Measurements from ENCODE around the gene S100A13.
A peak's percentile ranks its signal among the peaks of the same experiment; 100 is the strongest.
"Not testable (repeated sequence)": the region's sequence is repeated elsewhere in the genome, so short reads cannot be mapped to it uniquely, and the experiment has no call there.

Gene S100A13

GRCh38 chr1:153610334-153610733 is 17.0 kb downstream of the S100A13 start:
- no peaks in the 10 kb centered on the region for H3K4me1 Mint-ChIP-seq
- no peak overlapping the region for H3K4me3 Mint-ChIP-seq
- no peaks in the 10 kb centered on the region for H3K36me3 Mint-ChIP-seq (ENCODE audit: low read depth)
- ATAC-seq (no peak), DNase-seq (no peak)
- no peak overlapping the region for H3K27ac Mint-ChIP-seq
- no peaks in the 10 kb centered on the region for H3K27me3 Mint-ChIP-seq
- no peaks in the 10 kb centered on the region for H3K9me3 Mint-ChIP-seq

GRCh38 chr1:153609585-153609907 is 17.8 kb downstream of the S100A13 start:
- no peak for DNase-seq
- ATAC-seq, result no peak
- Mint-ChIP-seq H3K4me1 (no peaks in the 10 kb centered on the region), H3K36me3 (ENCODE audit: low read depth) (no peaks in the 10 kb centered on the region), H3K4me3 (no peak overlapping the region), H3K27me3 (no peaks in the 10 kb centered on the region), H3K27ac (no peak overlapping the region), H3K9me3 (no peaks in the 10 kb centered on the region)

GRCh38 chr1:153608742-153609584 is 18.3 kb downstream of the S100A13 start:
- Mint-ChIP-seq H3K27ac (no peak overlapping the region), H3K4me3 (no peak overlapping the region), H3K9me3 (no peaks in the 10 kb centered on the region), H3K27me3 (no peaks in the 10 kb centered on the region), H3K36me3 (ENCODE audit: low read depth) (no peaks in the 10 kb centered on the region), H3K4me1 (no peaks in the 10 kb centered on the region)
- DNase-seq (no peak), ATAC-seq (no peak)

- H3K27me3 Mint-ChIP-seq, result no peaks in the 10 kb centered on the region
- H3K9me3 Mint-ChIP-seq, result no peaks in the 10 kb centered on the region
- H3K36me3 Mint-ChIP-seq (ENCODE audit: low read depth), result no peaks in the 10 kb centered on the region
- no peak overlapping the region for H3K4me3 Mint-ChIP-seq
- no peaks in the 10 kb centered on the region for H3K4me1 Mint-ChIP-seq
- no peak for ATAC-seq
- no peak for DNase-seq
- H3K27ac Mint-ChIP-seq, result no peak overlapping the region
These were observed 19.1 kb downstream of the S100A13 start for GRCh38 chr1:153608089-153608682.

- no peak overlapping the region for H3K27ac Mint-ChIP-seq
- no peaks in the 10 kb centered on the region for H3K36me3 Mint-ChIP-seq (ENCODE audit: low read depth)
- ATAC-seq, result no peak
- H3K4me1 Mint-ChIP-seq, result peaks cover 2% of the 10 kb centered on the region
- H3K4me3 Mint-ChIP-seq, result no peak overlapping the region
- H3K27me3 Mint-ChIP-seq, result no peaks in the 10 kb centered on the region
- no peak for DNase-seq
- H3K9me3 Mint-ChIP-seq, result no peaks in the 10 kb centered on the region
These were observed 19.9 kb downstream of the S100A13 start for GRCh38 chr1:153607381-153607780.

- ATAC-seq (no peak), DNase-seq (no peak)
- Mint-ChIP-seq H3K4me1 (peaks cover 2% of the 10 kb centered on the region), H3K27ac (no peak overlapping the region), H3K4me3 (no peak overlapping the region), H3K36me3 (ENCODE audit: low read depth) (no peaks in the 10 kb centered on the region), H3K27me3 (no peaks in the 10 kb centered on the region), H3K9me3 (no peaks in the 10 kb centered on the region)
These were observed 21.1 kb downstream of the S100A13 start for GRCh38 chr1:153606194-153606593.

GRCh38 chr1:153602749-153603148 is 24.6 kb downstream of the S100A13 start:
- Mint-ChIP-seq H3K36me3 (ENCODE audit: low read depth) (no peaks in the 10 kb centered on the region), H3K4me3 (no peak overlapping the region), H3K27me3 (no peaks in the 10 kb centered on the region), H3K9me3 (no peaks in the 10 kb centered on the region), H3K4me1 (peaks cover 14% of the 10 kb centered on the region), H3K27ac (no peak overlapping the region)
- DNase-seq (no peak), ATAC-seq (no peak)

GRCh38 chr1:153599847-153600246 is 27.5 kb downstream of the S100A13 start:
- Mint-ChIP-seq H3K4me3 (no peak overlapping the region), H3K27ac (no peak overlapping the region), H3K27me3 (no peaks in the 10 kb centered on the region), H3K36me3 (ENCODE audit: low read depth) (no peaks in the 10 kb centered on the region), H3K9me3 (no peaks in the 10 kb centered on the region), H3K4me1 (peaks cover 23% of the 10 kb centered on the region)
- no peak for ATAC-seq
- DNase-seq, result no peak

- DNase-seq, result no peak
- peak; percentile 78 for ATAC-seq
- no peak overlapping the region for H3K4me3 Mint-ChIP-seq
These were observed 28.8 kb downstream of the S100A13 start for GRCh38 chr1:153598309-153599172.

GRCh38 chr1:153597206-153597605 is 30.1 kb downstream of the S100A13 start:
- H3K9me3 Mint-ChIP-seq, result no peaks in the 10 kb centered on the region
- ATAC-seq, result peak; percentile 90
- H3K36me3 Mint-ChIP-seq (ENCODE audit: low read depth), result no peaks in the 10 kb centered on the region
- no peak overlapping the region for H3K4me3 Mint-ChIP-seq
- H3K4me1 Mint-ChIP-seq, result peaks cover 21% of the 10 kb centered on the region
- no peak for DNase-seq
- no peaks in the 10 kb centered on the region for H3K27me3 Mint-ChIP-seq
- H3K27ac Mint-ChIP-seq, result no peak overlapping the region

More at GRCh38 chr1:153598309-153599172, 28.8 kb downstream of the S100A13 start:
- Mint-ChIP-seq H3K36me3 (ENCODE audit: low read depth) (no peaks in the 10 kb centered on the region), H3K27me3 (no peaks in the 10 kb centered on the region), H3K4me1 (peaks cover 23% of the 10 kb centered on the region), H3K9me3 (no peaks in the 10 kb centered on the region), H3K27ac (peak overlapping the region; percentile 34)

- Mint-ChIP-seq H3K36me3 (ENCODE audit: low read depth) (no peaks in the 10 kb centered on the region), H3K27me3 (no peaks in the 10 kb centered on the region), H3K4me1 (peaks cover 9% of the 10 kb centered on the region), H3K4me3 (no peak overlapping the region), H3K9me3 (no peaks in the 10 kb centered on the region), H3K27ac (no peak overlapping the region)
- no peak for ATAC-seq
- no peak for DNase-seq
These were observed 34.6 kb downstream of the S100A13 start for GRCh38 chr1:153592748-153593147.

- H3K9me3 Mint-ChIP-seq, result no peaks in the 10 kb centered on the region
- no peak overlapping the region for H3K4me3 Mint-ChIP-seq
- ATAC-seq (no peak), DNase-seq (no peak)
- no peaks in the 10 kb centered on the region for H3K27me3 Mint-ChIP-seq
- no peaks in the 10 kb centered on the region for H3K4me1 Mint-ChIP-seq
- no peak overlapping the region for H3K27ac Mint-ChIP-seq
- no peaks in the 10 kb centered on the region for H3K36me3 Mint-ChIP-seq (ENCODE audit: low read depth)
These were observed 38.8 kb downstream of the S100A13 start for GRCh38 chr1:153588482-153588881.

GRCh38 chr1:153588033-153588432 is 39.3 kb downstream of the S100A13 start:
- H3K4me3 Mint-ChIP-seq; H3K4me1 Mint-ChIP-seq; H3K27ac Mint-ChIP-seq; H3K36me3 Mint-ChIP-seq (ENCODE audit: low read depth); DNase-seq; H3K27me3 Mint-ChIP-seq; ATAC-seq; H3K9me3 Mint-ChIP-seq: not testable (repeated sequence)

- no peak overlapping the region for H3K27ac Mint-ChIP-seq
- ATAC-seq, result no peak
- no peaks in the 10 kb centered on the region for H3K9me3 Mint-ChIP-seq
- no peak for DNase-seq
- H3K4me3 Mint-ChIP-seq, result no peak overlapping the region
- no peaks in the 10 kb centered on the region for H3K4me1 Mint-ChIP-seq
- H3K27me3 Mint-ChIP-seq, result no peaks in the 10 kb centered on the region
- no peaks in the 10 kb centered on the region for H3K36me3 Mint-ChIP-seq (ENCODE audit: low read depth)
These were observed 40.0 kb downstream of the S100A13 start for GRCh38 chr1:153587314-153587713.

GRCh38 chr1:153586347-153586746 is 41.0 kb downstream of the S100A13 start:
- Mint-ChIP-seq H3K4me3 (no peak overlapping the region), H3K4me1 (no peaks in the 10 kb centered on the region), H3K27ac (no peak overlapping the region), H3K27me3 (no peaks in the 10 kb centered on the region), H3K9me3 (no peaks in the 10 kb centered on the region), H3K36me3 (ENCODE audit: low read depth) (no peaks in the 10 kb centered on the region)
- DNase-seq (no peak), ATAC-seq (no peak)

Data from activated naive CD8-positive, alpha-beta T cell treated with anti-CD3 and anti-CD28 coated beads, Interleukin-2, amount 50 U/mL, for 24 hours (primary cell).